BJ (cell line): ENCODE data around the gene FAM107B. TPM values are rescaled to one million over a fixed set of nuclear protein-coding genes. Genes with fewer than 3 reads are reported as not detected.

ENCODE experiments used
- CTCF ChIA-PET: fragments of 350-600 bp; formaldehyde crosslinking; extraction: SDS; loops from one replicate; lab custom pipeline; 2021; ENCODE audit warnings: antibody characterized with exemption, inconsistent platforms; lab: Yijun Ruan, JAX
- POLR2A ChIA-PET: fragments of 300-600 bp; sonication (Branson Sonifier 250); formaldehyde crosslinking; extraction: SDS; loops from one replicate; lab custom pipeline; 2021; ENCODE audit warnings: antibody characterized with exemption; lab: Charles Lee
- DNase-seq: peaks from one replicate; pipeline ENCODE4 v3.0.0-alpha.2; 2011; ENCODE audit warnings: low read depth
- H3K27me3 ChIP-seq: 2 replicates; pipeline ENCODE4 v1.6.0; 2011; ENCODE audit warnings: low read length; ENCODE audit not compliant: control insufficient read depth, insufficient read depth
- H3K36me3 ChIP-seq: 2 replicates; pipeline ENCODE4 v1.5.1; 2011; ENCODE audit warnings: low read length; ENCODE audit not compliant: control insufficient read depth, insufficient read depth
- H3K4me3 ChIP-seq: 2 replicates; pipeline ENCODE4 v1.5.1; 2011; ENCODE audit warnings: low read depth, mild to moderate bottlenecking, control low read depth, low read length
- polyA plus RNA-seq: library from polyadenylated mRNA; depleted of rRNA; stranded (reverse); fragments of >200 nt; gene quantifications from 2 replicates; pipeline ENCODE4 v1.2.3, GENCODE V29; 2011
- TF ChIP-seq, protein P1 (sequence below): IDR thresholded peaks from 2 replicates; pipeline ENCODE4 v1.5.1; 2011; ENCODE audit warnings: low read depth, mild to moderate bottlenecking, control low read depth, inconsistent platforms, low read length, moderate library complexity; ENCODE audit not compliant: insufficient read depth

Gene FAM107B
- polyA plus RNA-seq, 1 experiment, result 11.3 TPM

DNA sequence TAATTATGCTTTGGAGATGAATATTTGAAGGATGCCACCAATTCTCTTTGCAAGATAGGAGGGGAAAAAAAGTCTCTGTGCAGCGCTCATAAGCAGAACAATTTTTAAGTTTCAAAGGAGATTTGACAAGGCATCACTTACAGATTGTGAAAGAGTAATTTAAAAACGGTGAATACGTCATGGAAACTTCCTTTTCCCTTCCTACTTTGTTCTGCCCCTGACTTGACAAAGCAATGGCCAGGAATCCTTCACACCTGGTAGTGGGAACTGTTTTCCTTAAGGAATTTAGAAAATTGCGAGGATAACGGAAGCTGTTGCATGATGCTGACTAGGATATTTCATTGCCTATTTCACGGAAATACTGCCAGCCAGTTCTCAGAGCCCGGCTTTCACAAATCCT lies 16.7 kb downstream of the FAM107B start:
- H3K4me3 ChIP-seq, result no peak overlapping the region
- H3K27me3 ChIP-seq, result 0 out of 2 replicates have a peak, but pooled peaks cover 1% of the 10 kb centered on the region
- ChIA-PET POLR2A (no interaction called here), CTCF (no interaction called here)
- TF ChIP-seq, protein P1, sequence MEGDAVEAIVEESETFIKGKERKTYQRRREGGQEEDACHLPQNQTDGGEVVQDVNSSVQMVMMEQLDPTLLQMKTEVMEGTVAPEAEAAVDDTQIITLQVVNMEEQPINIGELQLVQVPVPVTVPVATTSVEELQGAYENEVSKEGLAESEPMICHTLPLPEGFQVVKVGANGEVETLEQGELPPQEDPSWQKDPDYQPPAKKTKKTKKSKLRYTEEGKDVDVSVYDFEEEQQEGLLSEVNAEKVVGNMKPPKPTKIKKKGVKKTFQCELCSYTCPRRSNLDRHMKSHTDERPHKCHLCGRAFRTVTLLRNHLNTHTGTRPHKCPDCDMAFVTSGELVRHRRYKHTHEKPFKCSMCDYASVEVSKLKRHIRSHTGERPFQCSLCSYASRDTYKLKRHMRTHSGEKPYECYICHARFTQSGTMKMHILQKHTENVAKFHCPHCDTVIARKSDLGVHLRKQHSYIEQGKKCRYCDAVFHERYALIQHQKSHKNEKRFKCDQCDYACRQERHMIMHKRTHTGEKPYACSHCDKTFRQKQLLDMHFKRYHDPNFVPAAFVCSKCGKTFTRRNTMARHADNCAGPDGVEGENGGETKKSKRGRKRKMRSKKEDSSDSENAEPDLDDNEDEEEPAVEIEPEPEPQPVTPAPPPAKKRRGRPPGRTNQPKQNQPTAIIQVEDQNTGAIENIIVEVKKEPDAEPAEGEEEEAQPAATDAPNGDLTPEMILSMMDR, result no peak
- no peaks in the 10 kb centered on the region for H3K36me3 ChIP-seq
- DNase-seq, result no peak

DNA sequence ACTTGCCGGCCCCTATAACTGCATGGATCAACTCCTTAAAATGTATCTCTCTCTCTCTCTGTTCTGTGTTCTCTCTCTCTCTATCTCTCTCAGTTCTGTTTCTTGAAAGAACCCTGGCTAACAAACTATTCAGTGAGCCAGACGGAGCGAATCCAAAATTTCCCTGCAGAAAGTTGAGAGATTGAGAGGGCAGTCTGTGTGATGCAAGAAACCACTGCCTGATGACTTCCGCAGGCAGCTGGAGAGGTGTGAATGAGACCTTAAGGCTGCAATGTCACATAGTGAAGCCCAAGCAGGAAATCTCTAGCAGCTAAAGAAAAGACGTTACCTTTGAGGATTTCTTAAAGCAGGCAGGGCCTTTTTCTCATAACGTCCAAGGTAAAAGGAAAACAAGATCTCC lies 17.3 kb downstream of the FAM107B start:
- CTCF ChIA-PET, result no interaction called here
- POLR2A ChIA-PET, result no interaction called here
- TF ChIP-seq, protein P1, result no peak
- H3K27me3 ChIP-seq, result 0 out of 2 replicates have a peak, but pooled peaks cover 1% of the 10 kb centered on the region
- DNase-seq, result no peak
- H3K4me3 ChIP-seq, result no peak overlapping the region
- no peaks in the 10 kb centered on the region for H3K36me3 ChIP-seq

DNA sequence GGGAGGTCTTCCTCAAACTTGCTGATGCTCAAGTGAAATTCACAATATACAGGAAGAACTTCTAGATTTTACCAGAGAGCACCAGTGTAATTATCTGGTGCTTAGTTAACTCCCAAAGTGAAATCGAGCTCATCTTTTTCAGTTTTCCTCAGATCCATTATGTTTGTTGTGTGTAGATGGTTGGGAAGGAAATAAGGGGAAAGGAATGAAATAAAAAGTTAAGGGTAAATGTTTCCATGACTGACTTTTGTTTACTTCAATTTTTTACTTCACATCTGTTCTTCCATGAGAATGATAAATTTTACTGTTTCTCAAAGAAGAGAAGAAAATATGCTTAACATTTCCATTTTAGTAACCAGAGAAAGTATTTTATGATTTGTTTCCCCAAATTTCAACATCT lies 21.3 kb downstream of the FAM107B start:
- CTCF ChIA-PET, result interaction anchor here (0.6 to 1.4 kb wide), 3 partner anchors 9 to 862 kb away, joined by 3 to 5 read pairs (median 3); no protein-coding TSS in a partner anchor
- H3K4me3 ChIP-seq, result no peak overlapping the region
- POLR2A ChIA-PET, result interaction anchor here (0.7 kb wide), 1 partner anchor 66 kb away, joined by 9 read pairs; no protein-coding TSS in a partner anchor
- TF ChIP-seq, protein P1, result no peak
- peaks cover 4% of the 10 kb centered on the region; the same call in 1 of the 2 replicates for H3K27me3 ChIP-seq
- H3K36me3 ChIP-seq, result no peaks in the 10 kb centered on the region
- no peak for DNase-seq

DNA sequence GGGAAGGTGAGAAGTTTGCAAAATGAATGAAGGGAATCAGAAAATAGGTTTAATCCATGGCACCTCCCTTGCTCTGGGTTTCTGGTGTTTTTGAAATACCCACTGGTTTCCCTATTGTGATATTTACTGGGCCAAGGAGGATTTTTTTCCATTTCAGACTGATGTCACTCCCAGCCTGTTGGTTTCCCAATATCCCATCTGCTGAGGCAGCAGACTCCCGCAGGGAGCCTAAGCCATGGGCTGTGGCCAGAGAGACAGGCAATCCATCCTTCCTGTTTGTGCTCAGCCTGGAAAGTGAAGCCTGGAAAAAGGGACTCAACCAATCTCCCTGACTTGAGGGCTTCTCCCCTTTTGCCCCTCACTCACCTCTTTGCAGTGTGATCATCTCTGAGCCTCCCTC lies 22.8 kb downstream of the FAM107B start:
- no peak for DNase-seq
- Histone ChIP-seq H3K4me3 (no peak overlapping the region), H3K27me3 (peaks cover 4% of the 10 kb centered on the region; the same call in 1 of the 2 replicates), H3K36me3 (no peaks in the 10 kb centered on the region)
- ChIA-PET POLR2A (no interaction called here), CTCF (no interaction called here)
- TF ChIP-seq, protein P1, result no peak

DNA sequence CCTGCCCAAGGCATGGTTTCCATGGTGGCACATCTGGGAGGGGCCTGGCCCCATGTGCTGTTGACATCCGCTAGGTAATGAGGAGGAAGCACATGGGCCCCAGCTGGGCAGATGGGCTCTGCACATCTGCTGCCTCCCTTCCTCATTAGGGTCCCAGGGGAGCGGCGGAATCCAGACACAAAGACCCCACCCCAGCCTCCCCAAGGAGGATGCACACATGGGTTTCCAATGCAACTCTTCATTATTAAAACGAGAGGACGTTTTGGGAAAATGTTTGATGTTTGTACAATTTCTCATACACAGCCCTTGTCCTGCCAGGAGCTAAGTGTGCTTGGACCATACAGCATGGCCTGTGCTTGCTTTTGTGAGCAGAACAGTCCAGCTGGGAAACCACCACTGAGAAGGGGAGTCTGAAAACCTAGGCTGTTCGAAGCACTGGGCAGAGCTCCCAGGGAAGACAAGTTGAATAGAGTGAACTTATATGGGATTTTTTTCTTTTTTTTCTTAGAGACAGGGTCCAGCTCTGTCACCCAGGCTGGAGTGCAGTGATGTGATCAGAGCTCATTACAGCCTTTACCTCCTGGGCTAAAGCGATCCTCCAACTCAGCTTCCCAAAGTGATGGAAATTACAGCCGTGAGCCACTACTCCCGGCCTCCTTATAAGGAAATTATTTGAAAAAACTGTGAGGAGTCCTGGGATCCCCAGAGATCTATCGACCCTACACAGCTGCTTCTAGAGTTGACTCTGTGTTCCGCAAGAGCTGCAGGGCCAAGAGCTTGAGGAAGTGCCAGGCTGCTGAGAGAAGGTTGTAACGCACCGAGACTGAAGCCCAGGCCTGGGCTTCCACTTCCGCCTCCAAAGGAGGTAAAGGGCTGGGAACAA lies 23.4 kb downstream of the FAM107B start:
- POLR2A ChIA-PET, result no interaction called here
- Histone ChIP-seq H3K4me3 (no peak overlapping the region), H3K27me3 (peaks cover 4% of the 10 kb centered on the region; the same call in 1 of the 2 replicates), H3K36me3 (no peaks in the 10 kb centered on the region)
- TF ChIP-seq, protein P1, result no peak
- no peak for DNase-seq
- CTCF ChIA-PET, result no interaction called here
